ENCODE data around the gene FDPS.
A peak's percentile ranks its signal among the peaks of the same experiment; 100 is the strongest.

FDPS gene

GRCh38 chr1:155305881-155306391 is 2.7 kb upstream of the FDPS start:
- TF ChIP-seq SIN3A (IDR thresholded peaks at IDR 0.05; ENCODE audit: borderline replicate concordance, insufficient read depth, low read length) (no peak), REST (IDR thresholded peaks at IDR 0.05; ENCODE audit: insufficient read depth in 1 of 2, low read depth in 2 of 2, low read length in 2 of 2) (no peak), POLR2AphosphoS5 (IDR thresholded peaks at IDR 0.05; ENCODE audit: low read depth, low read length) (no peak), FOXP2 (optimal IDR thresholded peaks at IDR 0.05; ENCODE audit: borderline replicate concordance, extremely low read depth, extremely low read length, insufficient read depth) (no peak), TAF1 (IDR thresholded peaks at IDR 0.05; ENCODE audit: borderline replicate concordance, insufficient read depth, low read length) (no peak)

- TF ChIP-seq SIN3A (IDR thresholded peaks at IDR 0.05; ENCODE audit: borderline replicate concordance, insufficient read depth, low read length) (no peak), TAF1 (IDR thresholded peaks at IDR 0.05; ENCODE audit: borderline replicate concordance, insufficient read depth, low read length) (no peak), FOXP2 (optimal IDR thresholded peaks at IDR 0.05; ENCODE audit: borderline replicate concordance, extremely low read depth, extremely low read length, insufficient read depth) (no peak), REST (IDR thresholded peaks at IDR 0.05; ENCODE audit: insufficient read depth in 1 of 2, low read depth in 2 of 2, low read length in 2 of 2) (no peak), POLR2AphosphoS5 (IDR thresholded peaks at IDR 0.05; ENCODE audit: low read depth, low read length) (no peak)
Measured at GRCh38 chr1:155307247-155307740, 1.4 kb upstream of the FDPS start.

DNA sequence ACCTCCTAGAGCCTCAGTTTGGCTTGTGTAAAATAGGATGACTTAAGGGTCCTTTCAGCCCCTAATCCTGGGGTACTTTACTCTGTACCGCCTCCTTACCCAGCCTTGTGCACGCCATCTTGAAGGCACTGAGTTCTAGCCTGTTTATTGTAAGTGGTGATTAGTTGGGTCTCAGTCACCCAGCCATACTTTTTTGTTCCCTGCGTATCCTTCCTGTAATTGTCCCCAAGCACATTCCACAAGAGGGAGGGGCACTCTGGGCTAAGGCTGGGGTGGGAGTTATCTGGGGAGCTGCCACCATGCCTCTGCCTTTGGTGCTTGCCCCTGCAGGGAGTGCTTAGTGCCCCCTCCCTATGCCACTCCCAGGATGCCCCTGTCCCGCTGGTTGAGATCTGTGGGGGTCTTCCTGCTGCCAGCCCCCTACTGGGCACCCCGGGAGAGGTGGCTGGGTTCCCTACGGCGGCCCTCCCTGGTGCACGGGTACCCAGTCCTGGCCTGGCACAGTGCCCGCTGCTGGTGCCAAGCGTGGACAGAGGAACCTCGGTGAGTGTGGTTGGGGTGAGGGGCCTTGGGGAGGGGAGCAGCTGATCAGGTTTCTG is 856 bp downstream of the FDPS start:
- TF ChIP-seq TAF1 (IDR thresholded peaks at IDR 0.05; ENCODE audit: borderline replicate concordance, insufficient read depth, low read length): 0 out of 2 replicates have a peak, but pooled peaks have one; percentile 30
- TF ChIP-seq SIN3A (IDR thresholded peaks at IDR 0.05; ENCODE audit: borderline replicate concordance, insufficient read depth, low read length): no peak
- no peak for TF ChIP-seq REST (IDR thresholded peaks at IDR 0.05; ENCODE audit: insufficient read depth in 1 of 2, low read depth in 2 of 2, low read length in 2 of 2)
- no peak for TF ChIP-seq POLR2AphosphoS5 (IDR thresholded peaks at IDR 0.05; ENCODE audit: low read depth, low read length)
- TF ChIP-seq FOXP2 (optimal IDR thresholded peaks at IDR 0.05; ENCODE audit: borderline replicate concordance, extremely low read depth, extremely low read length, insufficient read depth): no peak

DNA sequence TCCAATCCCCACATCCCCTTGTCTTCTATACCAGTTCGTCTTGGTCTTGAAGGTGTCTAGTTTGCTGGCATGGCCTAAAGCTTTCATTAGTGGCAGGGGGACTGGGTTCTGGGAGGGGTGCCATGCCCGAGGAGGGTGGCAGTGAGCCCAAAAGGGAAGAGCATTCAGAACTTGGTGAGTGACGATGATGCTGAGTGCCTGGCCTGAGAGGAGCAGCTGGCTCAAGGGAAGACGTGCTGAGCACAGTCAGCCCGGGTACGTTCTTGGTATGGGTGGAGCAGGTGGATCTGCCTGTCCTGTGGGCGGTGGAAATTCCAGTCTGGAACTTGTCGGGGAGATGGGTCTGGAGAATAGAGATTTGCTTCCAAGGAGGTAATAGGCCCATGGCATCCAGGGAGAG is 4.6 kb downstream of the FDPS start:
- no peak for TF ChIP-seq POLR2AphosphoS5 (IDR thresholded peaks at IDR 0.05; ENCODE audit: low read depth, low read length)
- no peak for TF ChIP-seq FOXP2 (optimal IDR thresholded peaks at IDR 0.05; ENCODE audit: borderline replicate concordance, extremely low read depth, extremely low read length, insufficient read depth)
- TF ChIP-seq SIN3A (IDR thresholded peaks at IDR 0.05; ENCODE audit: borderline replicate concordance, insufficient read depth, low read length): no peak
- no peak for TF ChIP-seq TAF1 (IDR thresholded peaks at IDR 0.05; ENCODE audit: borderline replicate concordance, insufficient read depth, low read length)
- TF ChIP-seq REST (IDR thresholded peaks at IDR 0.05; ENCODE audit: insufficient read depth in 1 of 2, low read depth in 2 of 2, low read length in 2 of 2): no peak
